ENCODE measurements around the gene AMOT. TPM values are rescaled to one million over a fixed set of nuclear protein-coding genes. Genes with fewer than 3 reads are reported as not detected.

The AMOT gene
- total and polyA plus RNA-seq, 2 experiments from 2014 or later = 2.1 to 5.4 TPM

GRCh38 chrX:112819813-112820212 lies 20.8 kb downstream of the AMOT start (continued):
- TF ChIP-seq, protein P1, sequence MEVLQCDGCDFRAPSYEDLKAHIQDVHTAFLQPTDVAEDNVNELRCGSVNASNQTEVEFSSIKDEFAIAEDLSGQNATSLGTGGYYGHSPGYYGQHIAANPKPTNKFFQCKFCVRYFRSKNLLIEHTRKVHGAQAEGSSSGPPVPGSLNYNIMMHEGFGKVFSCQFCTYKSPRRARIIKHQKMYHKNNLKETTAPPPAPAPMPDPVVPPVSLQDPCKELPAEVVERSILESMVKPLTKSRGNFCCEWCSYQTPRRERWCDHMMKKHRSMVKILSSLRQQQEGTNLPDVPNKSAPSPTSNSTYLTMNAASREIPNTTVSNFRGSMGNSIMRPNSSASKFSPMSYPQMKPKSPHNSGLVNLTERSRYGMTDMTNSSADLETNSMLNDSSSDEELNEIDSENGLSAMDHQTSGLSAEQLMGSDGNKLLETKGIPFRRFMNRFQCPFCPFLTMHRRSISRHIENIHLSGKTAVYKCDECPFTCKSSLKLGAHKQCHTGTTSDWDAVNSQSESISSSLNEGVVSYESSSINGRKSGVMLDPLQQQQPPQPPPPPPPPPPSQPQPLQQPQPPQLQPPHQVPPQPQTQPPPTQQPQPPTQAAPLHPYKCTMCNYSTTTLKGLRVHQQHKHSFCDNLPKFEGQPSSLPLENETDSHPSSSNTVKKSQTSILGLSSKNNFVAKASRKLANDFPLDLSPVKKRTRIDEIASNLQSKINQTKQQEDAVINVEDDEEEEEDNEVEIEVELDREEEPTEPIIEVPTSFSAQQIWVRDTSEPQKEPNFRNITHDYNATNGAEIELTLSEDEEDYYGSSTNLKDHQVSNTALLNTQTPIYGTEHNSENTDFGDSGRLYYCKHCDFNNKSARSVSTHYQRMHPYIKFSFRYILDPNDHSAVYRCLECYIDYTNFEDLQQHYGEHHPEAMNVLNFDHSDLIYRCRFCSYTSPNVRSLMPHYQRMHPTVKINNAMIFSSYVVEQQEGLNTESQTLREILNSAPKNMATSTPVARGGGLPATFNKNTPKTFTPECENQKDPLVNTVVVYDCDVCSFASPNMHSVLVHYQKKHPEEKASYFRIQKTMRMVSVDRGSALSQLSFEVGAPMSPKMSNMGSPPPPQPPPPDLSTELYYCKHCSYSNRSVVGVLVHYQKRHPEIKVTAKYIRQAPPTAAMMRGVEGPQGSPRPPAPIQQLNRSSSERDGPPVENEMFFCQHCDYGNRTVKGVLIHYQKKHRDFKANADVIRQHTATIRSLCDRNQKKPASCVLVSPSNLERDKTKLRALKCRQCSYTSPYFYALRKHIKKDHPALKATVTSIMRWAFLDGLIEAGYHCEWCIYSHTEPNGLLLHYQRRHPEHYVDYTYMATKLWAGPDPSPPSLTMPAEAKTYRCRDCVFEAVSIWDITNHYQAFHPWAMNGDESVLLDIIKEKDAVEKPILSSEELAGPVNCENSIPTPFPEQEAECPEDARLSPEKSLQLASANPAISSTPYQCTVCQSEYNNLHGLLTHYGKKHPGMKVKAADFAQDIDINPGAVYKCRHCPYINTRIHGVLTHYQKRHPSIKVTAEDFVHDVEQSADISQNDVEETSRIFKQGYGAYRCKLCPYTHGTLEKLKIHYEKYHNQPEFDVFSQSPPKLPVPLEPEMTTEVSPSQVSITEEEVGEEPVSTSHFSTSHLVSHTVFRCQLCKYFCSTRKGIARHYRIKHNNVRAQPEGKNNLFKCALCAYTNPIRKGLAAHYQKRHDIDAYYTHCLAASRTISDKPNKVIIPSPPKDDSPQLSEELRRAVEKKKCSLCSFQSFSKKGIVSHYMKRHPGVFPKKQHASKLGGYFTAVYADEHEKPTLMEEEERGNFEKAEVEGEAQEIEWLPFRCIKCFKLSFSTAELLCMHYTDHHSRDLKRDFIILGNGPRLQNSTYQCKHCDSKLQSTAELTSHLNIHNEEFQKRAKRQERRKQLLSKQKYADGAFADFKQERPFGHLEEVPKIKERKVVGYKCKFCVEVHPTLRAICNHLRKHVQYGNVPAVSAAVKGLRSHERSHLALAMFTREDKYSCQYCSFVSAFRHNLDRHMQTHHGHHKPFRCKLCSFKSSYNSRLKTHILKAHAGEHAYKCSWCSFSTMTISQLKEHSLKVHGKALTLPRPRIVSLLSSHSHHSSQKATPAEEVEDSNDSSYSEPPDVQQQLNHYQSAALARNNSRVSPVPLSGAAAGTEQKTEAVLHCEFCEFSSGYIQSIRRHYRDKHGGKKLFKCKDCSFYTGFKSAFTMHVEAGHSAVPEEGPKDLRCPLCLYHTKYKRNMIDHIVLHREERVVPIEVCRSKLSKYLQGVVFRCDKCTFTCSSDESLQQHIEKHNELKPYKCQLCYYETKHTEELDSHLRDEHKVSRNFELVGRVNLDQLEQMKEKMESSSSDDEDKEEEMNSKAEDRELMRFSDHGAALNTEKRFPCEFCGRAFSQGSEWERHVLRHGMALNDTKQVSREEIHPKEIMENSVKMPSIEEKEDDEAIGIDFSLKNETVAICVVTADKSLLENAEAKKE (CRISPR knock-in tag; IDR thresholded peaks at IDR 0.05) = no peak
- TF ChIP-seq EZH2 (IDR thresholded peaks at IDR 0.05; ENCODE audit: low read depth, unreplicated experiment) (no peak), EZH2phosphoT487 (IDR thresholded peaks at IDR 0.05; ENCODE audit: unreplicated experiment) (no peak), CREB1 (CRISPR knock-in tag; IDR thresholded peaks at IDR 0.05; ENCODE audit: low read depth) (no peak), STAT1 (IDR thresholded peaks at IDR 0.05; ENCODE audit: unreplicated experiment) (no peak), ETS1 (IDR thresholded peaks at IDR 0.05) (no peak), NANOG (IDR thresholded peaks at IDR 0.05; ENCODE audit: borderline replicate concordance) (no peak)
- TF ChIP-seq, protein P2, sequence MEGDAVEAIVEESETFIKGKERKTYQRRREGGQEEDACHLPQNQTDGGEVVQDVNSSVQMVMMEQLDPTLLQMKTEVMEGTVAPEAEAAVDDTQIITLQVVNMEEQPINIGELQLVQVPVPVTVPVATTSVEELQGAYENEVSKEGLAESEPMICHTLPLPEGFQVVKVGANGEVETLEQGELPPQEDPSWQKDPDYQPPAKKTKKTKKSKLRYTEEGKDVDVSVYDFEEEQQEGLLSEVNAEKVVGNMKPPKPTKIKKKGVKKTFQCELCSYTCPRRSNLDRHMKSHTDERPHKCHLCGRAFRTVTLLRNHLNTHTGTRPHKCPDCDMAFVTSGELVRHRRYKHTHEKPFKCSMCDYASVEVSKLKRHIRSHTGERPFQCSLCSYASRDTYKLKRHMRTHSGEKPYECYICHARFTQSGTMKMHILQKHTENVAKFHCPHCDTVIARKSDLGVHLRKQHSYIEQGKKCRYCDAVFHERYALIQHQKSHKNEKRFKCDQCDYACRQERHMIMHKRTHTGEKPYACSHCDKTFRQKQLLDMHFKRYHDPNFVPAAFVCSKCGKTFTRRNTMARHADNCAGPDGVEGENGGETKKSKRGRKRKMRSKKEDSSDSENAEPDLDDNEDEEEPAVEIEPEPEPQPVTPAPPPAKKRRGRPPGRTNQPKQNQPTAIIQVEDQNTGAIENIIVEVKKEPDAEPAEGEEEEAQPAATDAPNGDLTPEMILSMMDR (conservative IDR thresholded peaks at IDR 0.05; ENCODE audit: low read depth in 2 of 2) = no peak

Data from GM23338 (cell line).